ENCODE measurements around the gene KDM2B. TPM values are rescaled to one million over a fixed set of nuclear protein-coding genes. Genes with fewer than 3 reads are reported as not detected.

Gene KDM2B
- total RNA-seq, 1 donor from 2014 or later = 18.9 TPM

GRCh38 chr12:121464331-121464730 lies 116.5 kb downstream of the KDM2B start:
- TF ChIP-seq POLR2AphosphoS5 (IDR thresholded peaks at IDR 0.05; ENCODE audit: insufficient read depth in 1 of 2, low read depth in 1 of 2) (no peak), POLR2A (IDR thresholded peaks at IDR 0.05) (no peak), CTCF (IDR thresholded peaks at IDR 0.05) (no peak)
- Histone ChIP-seq H3K9me3 (no peaks in the 10 kb centered on the region), H3K36me3 (no peaks in the 10 kb centered on the region), H3K4me1 (peaks cover 32% of the 10 kb centered on the region), H3K27ac (no peak overlapping the region), H3K4me3 (no peak overlapping the region), H3K27me3 (no peaks in the 10 kb centered on the region)
- DNase-seq (ENCODE audit: extremely low spot score in 2 of 2) = no peak
- intact Hi-C loops (cut with DNase I) = no loop called here

- Histone ChIP-seq H3K36me3 (no peaks in the 10 kb centered on the region), H3K27ac (no peak overlapping the region), H3K27me3 (no peaks in the 10 kb centered on the region), H3K4me1 (peaks cover 19% of the 10 kb centered on the region), H3K9me3 (no peaks in the 10 kb centered on the region), H3K4me3 (no peak overlapping the region)
- intact Hi-C loops (cut with DNase I) = no loop called here
- DNase-seq (ENCODE audit: extremely low spot score in 2 of 2) = no peak
- TF ChIP-seq POLR2AphosphoS5 (IDR thresholded peaks at IDR 0.05; ENCODE audit: insufficient read depth in 1 of 2, low read depth in 1 of 2) (no peak), POLR2A (IDR thresholded peaks at IDR 0.05) (no peak), CTCF (IDR thresholded peaks at IDR 0.05) (no peak)
Measured at GRCh38 chr12:121461048-121461447, 119.8 kb downstream of the KDM2B start.

- Histone ChIP-seq H3K27ac (no peak overlapping the region), H3K9me3 (no peaks in the 10 kb centered on the region), H3K4me1 (peaks cover 15% of the 10 kb centered on the region), H3K36me3 (no peaks in the 10 kb centered on the region), H3K4me3 (no peak overlapping the region), H3K27me3 (no peaks in the 10 kb centered on the region)
- no peak for DNase-seq (ENCODE audit: extremely low spot score in 2 of 2)
- intact Hi-C loops (cut with DNase I) = no loop called here
- no peak for TF ChIP-seq POLR2AphosphoS5 (IDR thresholded peaks at IDR 0.05; ENCODE audit: insufficient read depth in 1 of 2, low read depth in 1 of 2)
- TF ChIP-seq CTCF (IDR thresholded peaks at IDR 0.05) = no peak
- no peak for TF ChIP-seq POLR2A (IDR thresholded peaks at IDR 0.05)
Measured at GRCh38 chr12:121456551-121456950, 124.3 kb downstream of the KDM2B start.

GRCh38 chr12:121455766-121456420 lies 124.9 kb downstream of the KDM2B start:
- peaks cover 18% of the 10 kb centered on the region for H3K4me1 ChIP-seq
- no peak for DNase-seq (ENCODE audit: extremely low spot score in 2 of 2)
- no peak overlapping the region for H3K27ac ChIP-seq
- intact Hi-C loops (cut with DNase I) = no loop called here
- no peaks in the 10 kb centered on the region for H3K36me3 ChIP-seq
- no peak overlapping the region for H3K4me3 ChIP-seq
- no peaks in the 10 kb centered on the region for H3K9me3 ChIP-seq
- no peaks in the 10 kb centered on the region for H3K27me3 ChIP-seq
- TF ChIP-seq POLR2A (IDR thresholded peaks at IDR 0.05) (no peak), CTCF (IDR thresholded peaks at IDR 0.05) (no peak), POLR2AphosphoS5 (IDR thresholded peaks at IDR 0.05; ENCODE audit: insufficient read depth in 1 of 2, low read depth in 1 of 2) (no peak)

- no peak for DNase-seq (ENCODE audit: extremely low spot score in 2 of 2)
- Histone ChIP-seq H3K36me3 (no peaks in the 10 kb centered on the region), H3K27me3 (no peaks in the 10 kb centered on the region), H3K4me3 (no peak overlapping the region), H3K4me1 (peaks cover 18% of the 10 kb centered on the region), H3K9me3 (no peaks in the 10 kb centered on the region), H3K27ac (no peak overlapping the region)
- TF ChIP-seq POLR2A (IDR thresholded peaks at IDR 0.05) (no peak), CTCF (IDR thresholded peaks at IDR 0.05) (no peak), POLR2AphosphoS5 (IDR thresholded peaks at IDR 0.05; ENCODE audit: insufficient read depth in 1 of 2, low read depth in 1 of 2) (no peak)
- intact Hi-C loops (cut with DNase I) = no loop called here
Measured at GRCh38 chr12:121454921-121455320, 125.9 kb downstream of the KDM2B start.

Data from vagina (tissue), 2 donors.